Lower leg skin (tissue), 4 donors: ENCODE data around the gene ATP2B3. TPM values are rescaled to one million over a fixed set of nuclear protein-coding genes. Genes with fewer than 3 reads are reported as not detected.

Experiments used
- DNase-seq, 2 donors: peaks; one replicate each; pipeline ENCODE4 v3.0.0-alpha.2; 2019; ENCODE audit warnings: low spot score in 2 of 2
- H3K4me3 ChIP-seq: fragments of 200-600 bp; sonication (generic); 2 replicates; pipeline ENCODE4 v1.5.1; 2017; ENCODE audit warnings: mild to moderate bottlenecking, low read depth; ENCODE audit not compliant: poor library complexity, severe bottlenecking
- CTCF ChIP-seq, 3 donors: fragments of 450-650 bp; IDR thresholded peaks; one replicate each; pipeline ENCODE4 v1.5.1; 2016; ENCODE audit warnings: antibody characterized with exemption in 3 of 3, mild to moderate bottlenecking in 3 of 3, moderate library complexity in 2 of 3
- POLR2A ChIP-seq, 2 donors: fragments of 450-650 bp; IDR thresholded peaks; one replicate each; pipeline ENCODE4 v1.6.1; 2016 to 2017; ENCODE audit warnings: antibody characterized with exemption in 2 of 2, mild to moderate bottlenecking in 1 of 2, moderate library complexity in 1 of 2
- WGBS, 2 donors: methylation state at CpG; one replicate each; pipeline ENCODE4 v1.1.5; 2018; 5-methylcytosine and 5-hydroxymethylcytosine counted together
- intact Hi-C: fragments of 100-400 bp; cut with DNase I; formaldehyde crosslinking; loops from one replicate; pipeline ENCODE4 v1.15.0; 2023; ENCODE audit warnings: low total_unique reads
- total RNA-seq, 4 donors: library from RNA; depleted of rRNA; stranded (reverse); fragments of >200 nt; gene quantifications; one replicate each; pipeline ENCODE4 v1.1.0, GENCODE V29; 2016

Gene ATP2B3
- total RNA-seq, 4 donors from 2014 or later: 0.07 TPM; not detected in 3

- WGBS, 2 donors: 0 to 35% methylated on average over 3 to 61 of the region's 63 CpGs
- intact Hi-C loops: no loop called here
- no peak overlapping the region for H3K4me3 ChIP-seq
- DNase-seq: peak; percentile 33 to 91
- TF ChIP-seq CTCF (IDR thresholded peaks at IDR 0.05) (no peak), POLR2A (IDR thresholded peaks at IDR 0.05) (no peak)
Observed at GRCh38 chrX:153609917-153610835, 92.7 kb downstream of the ATP2B3 start.

GRCh38 chrX:153610836-153611213, 93.4 kb downstream of the ATP2B3 start:
- intact Hi-C loops: no loop called here
- H3K4me3 ChIP-seq: no peak overlapping the region
- TF ChIP-seq CTCF (IDR thresholded peaks at IDR 0.05) (no peak), POLR2A (IDR thresholded peaks at IDR 0.05) (no peak)
- WGBS, 2 donors: 49 to 80% methylated on average over 5 to 9 of the region's 9 CpGs
- no peak for DNase-seq

- no peak for DNase-seq
- no peak for TF ChIP-seq CTCF (IDR thresholded peaks at IDR 0.05)
- no peak for TF ChIP-seq POLR2A (IDR thresholded peaks at IDR 0.05)
- no peak overlapping the region for H3K4me3 ChIP-seq
- 57 to 73% methylated on average over 8 to 14 of the region's 14 CpGs for WGBS, 2 donors
- intact Hi-C loops: no loop called here
Observed at GRCh38 chrX:153611298-153612095, 94.1 kb downstream of the ATP2B3 start.

- DNase-seq: no peak
- no peak overlapping the region for H3K4me3 ChIP-seq
- 73% methylated on average over 10 of the region's 10 CpGs for WGBS, 2 donors
- TF ChIP-seq POLR2A (IDR thresholded peaks at IDR 0.05): no peak
- no peak for TF ChIP-seq CTCF (IDR thresholded peaks at IDR 0.05)
- intact Hi-C loops: no loop called here
Observed at GRCh38 chrX:153612413-153612812, 95.0 kb downstream of the ATP2B3 start.

- TF ChIP-seq CTCF (IDR thresholded peaks at IDR 0.05): no peak
- TF ChIP-seq POLR2A (IDR thresholded peaks at IDR 0.05): no peak
- no peak for DNase-seq
- WGBS, 2 donors: 67 to 73% methylated on average over 6 of the region's 6 CpGs
- intact Hi-C loops: no loop called here
- no peak overlapping the region for H3K4me3 ChIP-seq
Observed at GRCh38 chrX:153614818-153615217, 97.4 kb downstream of the ATP2B3 start.
